CD4-positive, alpha-beta T cell (primary cell): ENCODE data around the gene PXDN. TPM values are rescaled to one million over a fixed set of nuclear protein-coding genes. Genes with fewer than 3 reads are reported as not detected.

Experiments
- ATAC-seq: fragments of 200-7000 bp; cut with Tn5 transposase; one replicate; pipeline ENCODE4 v1.10.0; 2022; ENCODE audit warnings: mild to moderate bottlenecking; ENCODE audit not compliant: poor library complexity
- CTCF ChIA-PET: fragments of 350-600 bp; sonication (Branson Sonifier 250); formaldehyde crosslinking; loops from one replicate; lab custom pipeline; 2021; ENCODE audit warnings: antibody characterized with exemption, inconsistent platforms; lab: Charles Lee
- POLR2A ChIA-PET: fragments of 350-600 bp; sonication (Branson Sonifier 250); formaldehyde crosslinking; loops from one replicate; lab custom pipeline; 2021; ENCODE audit warnings: antibody characterized with exemption, inconsistent platforms; lab: Charles Lee
- DNase-seq, 14 experiments: peaks; one replicate each; pipeline ENCODE4 v3.0.0-alpha.2; 2013 to 2020; ENCODE audit warnings: mixed read lengths in 2 of 14
- H3K27ac ChIP-seq, 2 donors: one replicate each; pipeline versions ENCODE4 v1.5.1 to v1.7.0; 2013; ENCODE audit warnings: low read length in 2 of 2, low read depth in 1 of 2, mild to moderate bottlenecking in 1 of 2
- H3K27me3 ChIP-seq, 2 experiments: 1 replicate in 1 of 2; 2 replicates in 1 of 2; pipeline versions ENCODE4 v1.6.1 to v1.7.0; 2013; ENCODE audit warnings: low read length in 2 of 2, control low read depth in 1 of 2, mild to moderate bottlenecking in 1 of 2, moderate library complexity in 1 of 2; ENCODE audit not compliant: insufficient read depth in 2 of 2, control insufficient read depth in 1 of 2
- H3K36me3 ChIP-seq: one replicate; pipeline ENCODE4 v1.6.1; 2013; ENCODE audit warnings: low read length, control low read depth; ENCODE audit not compliant: insufficient read depth
- H3K4me1 ChIP-seq: one replicate; pipeline ENCODE4 v1.6.1; 2013; ENCODE audit warnings: low read length, control low read depth; ENCODE audit not compliant: insufficient read depth
- H3K4me3 ChIP-seq: one replicate; pipeline ENCODE4 v1.5.1; 2013; ENCODE audit warnings: mild to moderate bottlenecking, low read length, moderate library complexity
- H3K9me3 ChIP-seq, 2 experiments: 1 replicate in 1 of 2; 2 replicates in 1 of 2; pipeline versions ENCODE4 v1.6.1 to v1.7.0; 2013; ENCODE audit warnings: low read length in 2 of 2, mild to moderate bottlenecking in 2 of 2, control low read depth in 1 of 2, moderate library complexity in 1 of 2; ENCODE audit not compliant: control insufficient read depth in 1 of 2, insufficient read depth in 1 of 2
- H3K27ac Mint-ChIP-seq: one replicate; pipeline ENCODE4 v1.8.0; 2020; ENCODE audit warnings: mixed read lengths
- H3K27me3 Mint-ChIP-seq: one replicate; pipeline ENCODE4 v1.8.0; 2021; ENCODE audit warnings: mixed read lengths
- H3K36me3 Mint-ChIP-seq: one replicate; pipeline ENCODE4 v1.8.0; 2021; ENCODE audit warnings: low read depth, mixed read lengths
- H3K4me1 Mint-ChIP-seq: one replicate; pipeline ENCODE4 v1.8.0; 2021; ENCODE audit warnings: low read depth, mixed read lengths
- H3K4me3 Mint-ChIP-seq: one replicate; pipeline ENCODE4 v1.8.0; 2020; ENCODE audit warnings: mild to moderate bottlenecking, mixed read lengths
- H3K9me3 Mint-ChIP-seq: one replicate; pipeline ENCODE4 v1.8.0; 2020; ENCODE audit warnings: mixed read lengths
- intact Hi-C, 2 experiments: fragments of 100-400 bp; cut with DNase I in 1 of 2; cut with micrococcal nuclease in 1 of 2; formaldehyde crosslinking; loops; one replicate each; pipeline versions ENCODE4 v1.15.1 to v1.9.0; 2023 to 2025; cut with DNase I, micrococcal nuclease
- total RNA-seq, 174 experiments: library from RNA in 2 of 174; stranded (reverse) in 2 of 174; gene quantifications; one replicate each; pipeline ENCODE4 v1.2.3 and lab custom pipeline; 2021 to 2026
- TF ChIP-seq, protein P1 (sequence below): fragments of 200-600 bp; IDR thresholded peaks from one replicate; pipeline ENCODE4 v1.8.0; 2022; ENCODE audit warnings: antibody characterized with exemption, mild to moderate bottlenecking

PXDN gene
- total RNA-seq, 2 experiments from 2014 or later: 0.47 to 0.84 TPM

DNA sequence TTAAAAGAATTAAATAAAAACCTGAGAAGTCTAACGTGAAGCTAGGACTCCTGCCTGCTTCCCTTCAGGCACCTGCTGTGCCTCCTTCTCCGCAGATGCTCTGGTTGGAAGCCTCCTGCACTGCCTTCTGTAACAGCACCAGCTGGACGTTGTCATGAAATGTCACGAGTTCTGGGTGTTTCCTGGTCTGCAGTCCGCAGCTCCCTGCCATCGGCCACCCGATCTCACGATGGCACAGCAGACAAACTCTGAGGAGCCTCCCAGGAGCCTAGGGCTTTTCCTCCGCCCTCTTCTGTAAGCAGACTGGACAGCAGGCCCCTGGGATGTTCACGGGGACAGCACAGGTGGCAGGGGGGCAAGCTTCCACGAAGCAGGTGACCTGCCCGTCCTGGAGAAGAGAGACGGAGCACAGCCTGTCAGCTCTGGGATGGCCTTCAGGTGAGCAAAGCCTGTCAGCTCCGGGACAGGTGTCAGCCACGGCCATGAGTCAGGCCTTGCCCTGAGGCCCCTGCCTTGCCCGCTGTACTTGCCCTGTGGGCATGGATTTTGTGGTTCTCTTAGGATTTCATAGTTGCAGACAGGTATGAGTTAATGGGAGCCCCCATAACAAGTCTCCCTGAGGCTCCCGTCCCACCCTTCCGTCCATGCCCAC is 110.3 kb downstream of the PXDN start:
- CTCF ChIA-PET: no interaction called here
- POLR2A ChIA-PET: no interaction called here

DNA sequence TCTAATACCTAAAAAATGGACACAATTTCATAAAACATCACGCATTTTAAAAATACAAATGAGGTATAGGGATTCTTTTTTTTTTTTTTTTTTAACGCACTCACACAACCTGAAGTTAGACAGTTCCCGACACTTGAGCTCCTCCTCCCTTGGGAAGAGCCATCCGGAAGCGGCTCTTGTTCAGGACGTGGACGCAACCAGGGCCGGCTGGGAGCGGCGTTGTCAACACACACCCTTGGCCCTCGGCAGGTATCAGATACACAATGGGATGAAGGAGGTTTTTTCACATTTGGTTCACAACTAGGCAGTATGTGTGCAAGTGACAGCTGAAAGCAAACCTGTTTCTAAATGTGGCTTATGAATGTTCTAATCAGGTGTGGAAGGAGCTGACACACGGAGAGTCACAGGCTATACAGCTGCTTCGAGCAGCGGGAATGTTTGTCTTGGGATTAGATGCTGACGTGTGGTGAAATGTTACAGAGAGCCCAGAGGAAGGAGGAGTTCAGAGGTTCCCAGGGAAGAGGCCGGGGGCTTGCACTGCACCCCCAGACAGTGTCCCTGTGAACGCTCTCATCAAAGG is 111.1 kb downstream of the PXDN start:
- intact Hi-C loops: no loop called here
- TF ChIP-seq, protein P1, sequence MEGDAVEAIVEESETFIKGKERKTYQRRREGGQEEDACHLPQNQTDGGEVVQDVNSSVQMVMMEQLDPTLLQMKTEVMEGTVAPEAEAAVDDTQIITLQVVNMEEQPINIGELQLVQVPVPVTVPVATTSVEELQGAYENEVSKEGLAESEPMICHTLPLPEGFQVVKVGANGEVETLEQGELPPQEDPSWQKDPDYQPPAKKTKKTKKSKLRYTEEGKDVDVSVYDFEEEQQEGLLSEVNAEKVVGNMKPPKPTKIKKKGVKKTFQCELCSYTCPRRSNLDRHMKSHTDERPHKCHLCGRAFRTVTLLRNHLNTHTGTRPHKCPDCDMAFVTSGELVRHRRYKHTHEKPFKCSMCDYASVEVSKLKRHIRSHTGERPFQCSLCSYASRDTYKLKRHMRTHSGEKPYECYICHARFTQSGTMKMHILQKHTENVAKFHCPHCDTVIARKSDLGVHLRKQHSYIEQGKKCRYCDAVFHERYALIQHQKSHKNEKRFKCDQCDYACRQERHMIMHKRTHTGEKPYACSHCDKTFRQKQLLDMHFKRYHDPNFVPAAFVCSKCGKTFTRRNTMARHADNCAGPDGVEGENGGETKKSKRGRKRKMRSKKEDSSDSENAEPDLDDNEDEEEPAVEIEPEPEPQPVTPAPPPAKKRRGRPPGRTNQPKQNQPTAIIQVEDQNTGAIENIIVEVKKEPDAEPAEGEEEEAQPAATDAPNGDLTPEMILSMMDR: no peak
- no peak overlapping the region for H3K27ac ChIP-seq

More for the DNA sequence above, 110.3 kb downstream of the PXDN start:
- DNase-seq: no peak
- Histone ChIP-seq H3K9me3 (peaks cover 0 to 5% of the 10 kb centered on the region in 2 experiments), H3K4me3 (no peak overlapping the region), H3K4me1 (no peaks in the 10 kb centered on the region), H3K27me3 (no peaks in the 10 kb centered on the region), H3K27ac (no peak overlapping the region), H3K36me3 (no peaks in the 10 kb centered on the region)
- Mint-ChIP-seq H3K4me3 (no peak overlapping the region), H3K4me1 (no peaks in the 10 kb centered on the region), H3K36me3 (no peaks in the 10 kb centered on the region), H3K27me3 (no peaks in the 10 kb centered on the region), H3K9me3 (no peaks in the 10 kb centered on the region), H3K27ac (no peak overlapping the region)
- intact Hi-C loops: no loop called here
- TF ChIP-seq, protein P1: no peak
- ATAC-seq: no peak

DNA sequence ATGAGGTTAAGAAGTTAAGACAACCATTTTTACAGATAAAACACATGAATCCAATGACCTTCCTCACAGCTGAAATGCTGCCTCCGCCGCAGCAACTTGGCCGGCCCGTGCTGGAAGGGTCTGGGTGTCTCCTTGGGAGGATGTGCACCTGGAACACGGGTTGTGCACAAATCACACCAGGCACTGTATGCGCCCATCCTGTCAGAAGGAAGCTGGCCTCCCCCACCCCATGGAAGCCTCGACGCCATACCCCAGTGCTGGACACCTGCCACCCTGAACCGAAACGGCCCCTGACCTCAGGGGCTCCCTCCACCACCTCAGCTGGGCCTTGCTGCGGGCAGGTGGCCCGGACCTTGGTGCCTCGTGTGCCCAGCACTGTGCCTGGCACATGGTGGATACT is 111.8 kb downstream of the PXDN start:
- no peaks in the 10 kb centered on the region for H3K9me3 Mint-ChIP-seq
- no peaks in the 10 kb centered on the region for H3K4me1 Mint-ChIP-seq
- no peaks in the 10 kb centered on the region for H3K4me1 ChIP-seq
- peaks cover 0 to 5% of the 10 kb centered on the region in 2 experiments for H3K9me3 ChIP-seq
- CTCF ChIA-PET: no interaction called here
- DNase-seq (no peak), ATAC-seq (no peak)
- TF ChIP-seq, protein P1: no peak
- no peaks in the 10 kb centered on the region for H3K36me3 Mint-ChIP-seq
- no peak overlapping the region for H3K27ac ChIP-seq
- intact Hi-C loops: no loop called here
- no peak overlapping the region for H3K4me3 Mint-ChIP-seq
- H3K36me3 ChIP-seq: no peaks in the 10 kb centered on the region
- H3K27ac Mint-ChIP-seq: no peak overlapping the region
- POLR2A ChIA-PET: no interaction called here
- H3K27me3 Mint-ChIP-seq: no peaks in the 10 kb centered on the region
- no peak overlapping the region for H3K4me3 ChIP-seq
- H3K27me3 ChIP-seq: no peaks in the 10 kb centered on the region

More for the DNA sequence above, 111.1 kb downstream of the PXDN start:
- ChIA-PET POLR2A (no interaction called here), CTCF (no interaction called here)
- no peaks in the 10 kb centered on the region for H3K27me3 ChIP-seq
- DNase-seq (no peak), ATAC-seq (no peak)
- Mint-ChIP-seq H3K9me3 (no peaks in the 10 kb centered on the region), H3K27ac (no peak overlapping the region), H3K4me1 (no peaks in the 10 kb centered on the region), H3K4me3 (no peak overlapping the region), H3K36me3 (no peaks in the 10 kb centered on the region), H3K27me3 (no peaks in the 10 kb centered on the region)
- no peak overlapping the region for H3K4me3 ChIP-seq
- no peaks in the 10 kb centered on the region for H3K36me3 ChIP-seq
- no peaks in the 10 kb centered on the region for H3K4me1 ChIP-seq
- peaks cover 0 to 5% of the 10 kb centered on the region in 2 experiments for H3K9me3 ChIP-seq
